Posterior vena cava (tissue), 2 donors: ENCODE measurements around the gene MYD88. TPM values are rescaled to one million over a fixed set of nuclear protein-coding genes. Genes with fewer than 3 reads are reported as not detected.

Experiments
- DNase-seq: peaks from one replicate; pipeline ENCODE4 v3.0.0-alpha.2; 2020; ENCODE audit warnings: low spot score
- intact Hi-C, 2 donors: fragments of 100-400 bp; cut with DNase I; formaldehyde crosslinking; loops; one replicate each; pipeline versions ENCODE4 v1.14.1 to v1.14.2; 2022 to 2023
- total RNA-seq, 2 donors: library from RNA; stranded (reverse); fragmentation: NEBNext Ultra II Directional; extraction: Animal tissue kit (Norgen Biotek cat#: 25700); gene quantifications; one replicate each; pipeline ENCODE4 v1.2.1, GENCODE V29; 2021
- donor health status: DM: yes; HTN: yes; CAD: no.
- donor health status: DM: yes; HTN: yes; CAD: no.

MYD88 gene
- total RNA-seq, 2 donors from 2014 or later: 24.7 to 26.3 TPM

DNA sequence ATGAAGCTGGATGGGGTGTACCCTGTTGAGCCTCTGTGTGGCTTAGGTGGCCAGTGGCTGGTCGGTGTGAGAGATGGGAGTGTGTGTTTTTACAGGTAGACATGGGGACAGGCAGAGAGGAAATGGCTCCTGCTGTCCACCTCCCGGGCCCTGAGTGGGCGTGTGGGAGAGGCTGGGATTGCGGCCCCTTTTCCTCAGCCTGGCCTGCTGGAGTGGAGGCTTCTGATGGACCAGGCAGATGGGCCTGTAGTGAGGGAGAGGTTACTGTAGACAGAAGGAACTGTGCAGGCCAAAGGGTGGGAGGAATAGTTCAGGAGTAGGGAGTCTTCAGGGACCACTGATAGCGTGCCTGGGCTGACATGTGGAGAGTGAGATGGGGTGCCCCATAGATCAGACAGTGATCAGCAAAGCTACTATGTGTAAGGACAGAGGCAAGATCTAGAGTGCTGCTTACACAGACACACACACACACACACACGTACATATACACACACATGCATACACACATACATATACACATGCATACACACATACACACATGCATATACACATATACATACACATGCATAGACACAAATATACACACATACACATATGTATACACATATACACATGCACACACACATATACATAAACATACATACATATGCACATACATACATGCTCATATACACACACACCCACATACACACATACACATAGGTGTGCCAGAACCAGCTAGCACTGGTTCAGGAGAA, 28.0 kb upstream of the MYD88 start:
- intact Hi-C loops: no loop called here
- peak; percentile 54 for DNase-seq

DNA sequence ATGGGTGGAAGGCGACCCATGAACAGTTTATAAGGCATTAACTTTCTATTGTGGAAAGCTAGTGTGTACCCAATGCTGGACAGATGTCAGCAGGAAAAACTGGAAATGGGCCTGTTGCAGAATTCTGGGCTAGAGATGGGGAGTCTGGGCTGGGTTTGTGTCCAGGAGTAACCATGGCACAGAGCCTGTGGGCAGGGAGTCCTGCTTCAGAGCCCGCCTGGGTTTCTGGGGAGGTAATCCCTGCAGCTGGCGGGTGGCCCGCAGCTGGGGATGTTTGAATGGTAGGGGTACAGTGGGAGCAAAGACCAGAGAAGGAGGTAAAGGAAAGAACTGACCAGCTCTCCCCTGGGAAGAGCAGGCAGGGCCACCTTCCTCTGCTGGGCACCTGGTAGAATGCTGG, 27.3 kb upstream of the MYD88 start:
- DNase-seq: peak; percentile 55

GRCh38 chr3:38111696-38112377, 26.6 kb upstream of the MYD88 start:
- intact Hi-C loops: no loop called here
- DNase-seq: peak; percentile 62

More for the DNA sequence above, 27.3 kb upstream of the MYD88 start:
- intact Hi-C loops: no loop called here

DNA sequence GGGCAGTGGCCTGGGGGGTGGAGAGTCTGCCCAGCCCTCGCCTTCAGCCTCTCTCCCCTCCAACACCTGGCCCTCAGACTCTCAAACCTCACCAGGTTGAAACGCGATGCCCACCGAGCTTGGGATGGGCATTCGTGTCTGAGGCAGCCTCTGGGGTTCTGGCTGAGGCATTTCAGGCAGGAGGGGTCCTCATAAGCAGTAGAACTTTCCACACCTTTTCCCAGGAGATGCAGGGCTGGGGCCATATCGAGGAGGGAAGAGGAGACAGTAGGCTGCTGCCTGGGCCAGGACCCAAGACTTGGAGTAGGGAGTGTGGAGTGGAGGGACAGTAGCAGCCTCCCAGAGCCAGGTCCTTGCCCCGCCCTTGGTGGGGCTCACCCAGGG, 26.1 kb upstream of the MYD88 start:
- intact Hi-C loops: no loop called here
- peak; percentile 80 for DNase-seq

- intact Hi-C loops: no loop called here
- peak; percentile 64 for DNase-seq
Observed at GRCh38 chr3:38114052-38114874, 24.2 kb upstream of the MYD88 start.

GRCh38 chr3:38114875-38115644, 23.4 kb upstream of the MYD88 start:
- peak; percentile 74 for DNase-seq
- intact Hi-C loops: no loop called here

- DNase-seq: peak; percentile 23
- intact Hi-C loops: no loop called here
Observed at GRCh38 chr3:38115645-38116427, 22.6 kb upstream of the MYD88 start.

- intact Hi-C loops: no loop called here
- DNase-seq: peak; percentile 78
Observed at GRCh38 chr3:38116471-38117162, 21.8 kb upstream of the MYD88 start.

GRCh38 chr3:38117163-38117716, 21.2 kb upstream of the MYD88 start:
- intact Hi-C loops: no loop called here
- DNase-seq: peak; percentile 66

DNA sequence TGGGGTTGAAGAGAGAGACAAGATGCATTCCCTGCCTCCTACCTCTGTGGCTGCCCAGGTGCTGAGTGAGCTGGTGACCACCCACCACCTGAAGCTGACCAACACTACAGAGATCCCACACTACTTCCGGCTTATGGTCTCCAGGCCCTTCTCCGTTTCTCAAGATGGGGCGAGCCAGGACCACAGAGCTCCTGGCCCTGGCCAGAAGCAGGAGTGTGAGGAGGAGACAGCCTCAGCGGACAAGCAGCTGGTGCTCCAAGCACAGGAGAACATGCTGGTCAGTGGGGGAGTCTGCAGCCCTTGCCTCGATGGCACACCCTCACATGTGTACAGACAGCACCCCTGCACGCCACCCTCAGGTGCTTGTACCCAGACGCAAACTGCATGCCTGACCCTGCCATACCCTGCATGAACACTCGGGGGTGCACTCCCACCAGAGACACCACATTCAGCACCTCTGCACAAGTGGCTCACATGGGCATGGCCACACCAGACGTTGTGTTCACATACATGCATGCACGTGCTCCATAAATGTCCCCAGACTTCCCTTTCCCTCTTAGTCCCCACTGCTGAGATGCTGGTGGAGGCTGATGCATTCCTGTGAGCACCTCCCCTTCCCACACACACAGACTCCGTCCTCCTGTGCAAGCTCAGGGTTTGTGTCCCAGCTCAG, 20.6 kb upstream of the MYD88 start:
- peak; percentile 89 for DNase-seq
- intact Hi-C loops: no loop called here

DNA sequence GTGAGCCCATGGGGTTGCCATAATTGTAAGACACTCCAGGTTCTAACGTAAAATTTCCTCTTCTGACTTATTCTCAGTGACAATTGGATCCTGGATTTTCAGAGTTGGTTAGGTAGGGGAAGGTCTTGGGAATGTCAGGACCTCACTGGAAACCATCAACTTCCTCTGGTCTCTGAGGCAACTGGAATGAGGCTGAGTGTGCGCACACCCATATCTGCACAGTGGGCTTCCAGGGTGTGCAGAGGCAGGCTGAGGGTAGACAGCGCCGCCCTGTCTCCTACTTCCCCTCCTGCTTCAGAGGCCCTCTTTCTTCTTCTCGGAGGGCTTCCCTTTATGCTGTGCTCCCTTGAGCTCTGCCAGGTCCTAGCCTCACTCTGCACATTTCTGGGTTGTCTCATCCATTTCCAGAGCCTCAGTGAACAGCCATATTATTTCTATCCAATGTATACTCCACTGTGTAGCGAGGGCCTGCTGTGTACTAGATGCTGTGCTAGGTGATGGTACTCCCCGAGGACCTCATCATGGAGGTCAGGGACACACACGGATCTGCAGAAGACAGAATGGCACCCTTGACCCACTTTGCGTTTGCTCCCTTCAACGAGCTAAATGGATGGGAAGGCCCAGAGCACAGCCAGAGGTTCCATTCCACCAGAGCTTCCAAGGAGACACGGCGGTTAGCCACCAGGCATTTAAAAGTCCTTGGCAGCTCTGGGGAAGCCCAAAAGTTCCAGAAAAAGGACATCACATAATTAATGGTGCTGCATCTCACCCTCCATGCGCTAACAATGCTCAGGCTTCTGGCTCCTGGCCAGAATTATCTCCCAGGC, 19.8 kb upstream of the MYD88 start:
- intact Hi-C loops: no loop called here
- DNase-seq: peak; percentile 72

DNA sequence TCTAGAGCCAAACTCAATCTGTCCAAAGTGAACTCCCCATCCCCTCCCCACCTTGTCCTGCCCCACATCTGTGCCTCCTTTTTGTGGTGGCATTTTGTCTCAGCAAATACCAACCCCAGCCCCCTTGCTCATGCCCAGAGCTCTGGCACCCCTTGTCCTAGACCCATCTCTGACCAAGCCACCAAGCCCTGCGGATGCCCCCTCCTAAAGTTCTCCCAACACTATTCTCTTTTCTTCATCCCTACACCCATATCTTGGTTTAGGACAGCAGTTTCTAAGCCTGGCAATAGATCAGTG, 19.3 kb upstream of the MYD88 start:
- intact Hi-C loops: no loop called here
- peak; percentile 52 for DNase-seq

DNA sequence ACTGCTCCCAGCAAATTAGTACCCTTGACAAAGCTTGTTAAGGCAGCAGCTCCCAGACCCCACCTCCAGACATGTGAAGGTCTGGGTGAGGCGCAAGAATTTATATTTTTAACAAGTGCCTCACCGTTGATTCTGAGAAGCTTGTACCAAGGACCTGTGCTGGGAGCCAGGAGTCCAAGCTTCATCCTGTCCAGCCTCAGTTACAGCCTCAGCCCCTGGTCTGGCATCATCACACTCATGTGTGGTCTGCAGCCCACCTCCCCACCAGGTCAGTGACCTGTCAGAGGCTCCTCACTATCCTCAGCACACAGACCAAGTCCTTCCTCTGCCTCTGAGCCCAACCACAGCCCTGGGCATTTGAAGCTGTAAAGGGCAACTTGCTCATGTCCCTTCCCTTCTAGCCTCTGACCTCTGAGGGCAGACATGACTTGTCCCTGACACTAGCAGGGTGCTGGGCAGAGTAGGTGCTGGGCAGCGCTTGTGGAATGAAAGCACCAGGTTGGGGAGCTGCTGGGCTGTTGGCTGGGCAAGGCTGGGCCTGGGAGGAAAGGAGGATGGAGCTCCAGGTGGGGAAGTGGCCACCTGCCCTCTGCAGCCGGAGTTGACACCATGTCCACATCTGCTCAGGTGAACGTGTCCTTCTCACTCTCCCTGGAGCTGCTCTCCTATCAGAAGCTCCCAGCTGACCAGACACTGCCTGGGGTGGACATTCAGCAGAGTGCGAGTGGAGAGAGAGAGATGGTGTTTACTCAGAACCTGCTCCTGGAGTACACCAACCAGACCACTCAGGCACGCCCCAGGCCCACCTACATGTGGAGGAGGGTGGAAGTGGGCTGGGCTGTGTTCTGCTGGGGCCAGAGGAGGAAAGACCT, 18.4 kb upstream of the MYD88 start:
- DNase-seq: peak; percentile 75
- intact Hi-C loops: loop anchor here in 1 of 2 donors (5.0 kb wide), 1 partner anchor 362 kb away; no protein-coding TSS in a partner anchor

GRCh38 chr3:38120693-38121450, 17.6 kb upstream of the MYD88 start:
- no peak for DNase-seq
- intact Hi-C loops: loop anchor here in 1 of 2 donors (5.0 kb wide), 1 partner anchor 361 kb away; no protein-coding TSS in a partner anchor

DNA sequence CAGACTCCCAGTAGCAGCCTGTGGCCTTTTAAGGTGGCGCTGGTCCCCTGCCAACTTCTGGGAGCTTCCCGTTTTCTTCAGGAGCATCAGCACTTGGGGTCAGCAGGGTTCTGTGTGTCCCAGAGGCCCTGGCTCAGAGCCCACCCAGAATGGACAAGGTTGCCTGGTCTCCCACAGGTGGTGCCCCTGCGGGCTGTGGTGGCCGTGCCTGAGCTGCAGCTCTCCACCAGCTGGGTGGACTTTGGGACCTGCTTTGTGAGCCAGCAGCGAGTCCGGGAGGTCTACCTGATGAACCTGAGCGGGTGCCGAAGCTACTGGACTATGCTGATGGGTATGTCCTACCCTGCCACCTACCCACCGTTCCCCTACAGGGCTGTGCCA, 17.0 kb upstream of the MYD88 start:
- intact Hi-C loops: loop anchor here in 1 of 2 donors (5.0 kb wide), 1 partner anchor 361 kb away; no protein-coding TSS in a partner anchor
- peak; percentile 68 for DNase-seq
